Ovary (tissue), 9 donors: ENCODE results near the gene PRRC2A. TPM values are rescaled to one million over a fixed set of nuclear protein-coding genes. Genes with fewer than 3 reads are reported as not detected.

Source experiments
- DNase-seq, 5 donors: peaks; one replicate each; pipeline ENCODE4 v3.0.0-alpha.2; 2019 to 2020
- H3K27ac ChIP-seq, 2 donors: fragments of 200-600 bp; one replicate each; pipeline versions ENCODE4 v1.5.1 to v1.8.0; 2019 to 2022
- H3K27me3 ChIP-seq: fragments of 200-600 bp; one replicate; pipeline ENCODE4 v1.8.0; 2022
- H3K36me3 ChIP-seq: fragments of 200-600 bp; sonication (generic); one replicate; pipeline ENCODE4 v1.5.1; 2019
- H3K4me1 ChIP-seq: one replicate; pipeline ENCODE4 v1.8.1; 2013; ENCODE audit warnings: mild to moderate bottlenecking, moderate library complexity; ENCODE audit not compliant: insufficient read depth
- H3K4me3 ChIP-seq: fragments of 200-600 bp; sonication (generic); one replicate; pipeline ENCODE4 v1.5.1; 2017
- H3K9me3 ChIP-seq, 2 donors: fragments of 200-600 bp in 1 of 2; sonication (generic) in 1 of 2; one replicate each; pipeline versions ENCODE4 v1.5.1 to v1.8.1; 2013 to 2019; ENCODE audit warnings: mild to moderate bottlenecking in 1 of 2, moderate library complexity in 1 of 2
- EP300 ChIP-seq: sonication (generic); formaldehyde crosslinking; IDR thresholded peaks from one replicate; pipeline ENCODE4 v1.6.1; 2017; ENCODE audit warnings: antibody characterized with exemption
- POLR2A ChIP-seq: fragments of 450-650 bp; IDR thresholded peaks from one replicate; pipeline ENCODE4 v1.6.1; 2017; ENCODE audit warnings: antibody characterized with exemption, mild to moderate bottlenecking, moderate library complexity
- WGBS, 3 donors: extraction: QIAGEN DNeasy Blood & Tissue Kit in 1 of 3; methylation state at CpG; one replicate each; pipeline versions ENCODE4 v1.1.5 to v1.1.7; 2013 to 2017; 5-methylcytosine and 5-hydroxymethylcytosine counted together
- intact Hi-C, 4 donors: fragments of 100-400 bp; cut with DNase I; formaldehyde crosslinking; loops; one replicate each; pipeline versions ENCODE4 v1.11.0 to v1.15.1; 2022 to 2023
- polyA plus RNA-seq, 2 donors: library from polyadenylated mRNA; stranded (reverse); fragments of 200-250 nt in 1 of 2; fragments of 350-450 nt in 1 of 2; fragmentation: Illumina TruSeq in 1 of 2; extraction: RNeasy Lipid Tissue Mini Kit (QIAGEN cat#74804) in 1 of 2; gene quantifications; one replicate each; pipeline ENCODE4 v1.2.3, GENCODE V29; 2013 to 2014
- total RNA-seq, 7 donors: library from RNA; depleted of rRNA in 2 of 7; stranded (reverse); fragments of >200 nt in 2 of 7; fragmentation: NEBNext Ultra II Directional in 3 of 7; extraction: Animal tissue kit (Norgen Biotek cat#: 25700) in 3 of 7; gene quantifications; one replicate each; pipeline versions ENCODE4 v1.1.0 to v1.2.4, GENCODE V29; 2016 to 2023
- TF ChIP-seq, protein P1 (sequence below), 3 donors: fragments of 450-650 bp in 2 of 3; fragments of 200-600 bp in 1 of 3; IDR thresholded peaks; one replicate each; pipeline versions ENCODE4 v1.5.1 to v1.8.0; 2016 to 2022; ENCODE audit warnings: antibody characterized with exemption in 3 of 3, mild to moderate bottlenecking in 1 of 3
- donor health status: DM: no; HTN: no; CAD: no; lungs with moderate emphysema.
- donor health status: DM: no; HTN: no; CAD: no.
- donor health status: Bipolar disorder and iron deficiency.
- donor health status: DM: yes; HTN: yes; CAD: no.
- donor health status: DM: no; HTN: no; CAD: no.
- donor health status: DM: yes; HTN: yes; CAD: no.

PRRC2A gene
- total and polyA plus RNA-seq, 9 donors = 48.5 to 222 (median 179) TPM

DNA sequence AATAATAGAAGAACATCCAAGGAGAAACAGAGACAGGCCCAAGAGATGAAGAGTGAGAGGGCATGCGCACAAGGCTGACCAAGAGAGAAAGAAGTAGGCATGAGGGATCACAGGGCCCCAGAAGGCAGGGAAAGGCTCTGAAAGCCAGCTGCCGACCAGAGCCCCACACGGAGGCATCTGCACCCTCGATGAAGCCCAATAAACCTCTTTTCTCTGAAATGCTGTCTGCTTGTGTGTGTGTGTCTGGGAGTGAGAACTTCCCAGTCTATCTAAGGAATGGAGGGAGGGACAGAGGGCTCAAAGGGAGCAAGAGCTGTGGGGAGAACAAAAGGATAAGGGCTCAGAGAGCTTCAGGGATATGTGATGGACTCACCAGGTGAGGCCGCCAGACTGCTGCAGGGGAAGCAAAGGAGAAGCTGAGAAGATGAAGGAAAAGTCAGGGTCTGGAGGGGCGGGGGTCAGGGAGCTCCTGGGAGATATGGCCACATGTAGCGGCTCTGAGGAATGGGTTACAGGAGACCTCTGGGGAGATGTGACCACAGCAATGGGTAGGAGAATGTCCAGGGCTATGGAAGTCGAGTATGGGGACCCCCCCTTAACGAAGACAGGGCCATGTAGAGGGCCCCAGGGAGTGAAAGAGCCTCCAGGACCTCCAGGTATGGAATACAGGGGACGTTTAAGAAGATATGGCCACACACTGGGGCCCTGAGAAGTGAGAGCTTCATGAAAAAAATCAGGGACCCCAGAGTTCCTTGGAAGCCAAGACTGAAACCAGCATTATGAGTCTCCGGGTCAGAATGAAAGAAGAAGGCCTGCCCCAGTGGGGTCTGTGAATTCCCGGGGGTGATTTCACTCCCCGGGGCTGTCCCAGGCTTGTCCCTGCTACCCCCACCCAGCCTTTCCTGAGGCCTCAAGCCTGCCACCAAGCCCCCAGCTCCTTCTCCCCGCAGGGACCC, 46.1 kb upstream of the PRRC2A start:
- Histone ChIP-seq H3K9me3 (no peaks in the 10 kb centered on the region), H3K4me1 (no peaks in the 10 kb centered on the region), H3K27ac (no peak overlapping the region), H3K4me3 (no peak overlapping the region), H3K36me3 (no peaks in the 10 kb centered on the region), H3K27me3 (no peaks in the 10 kb centered on the region)
- TF ChIP-seq EP300 (no peak), POLR2A (no peak)
- TF ChIP-seq, protein P1, sequence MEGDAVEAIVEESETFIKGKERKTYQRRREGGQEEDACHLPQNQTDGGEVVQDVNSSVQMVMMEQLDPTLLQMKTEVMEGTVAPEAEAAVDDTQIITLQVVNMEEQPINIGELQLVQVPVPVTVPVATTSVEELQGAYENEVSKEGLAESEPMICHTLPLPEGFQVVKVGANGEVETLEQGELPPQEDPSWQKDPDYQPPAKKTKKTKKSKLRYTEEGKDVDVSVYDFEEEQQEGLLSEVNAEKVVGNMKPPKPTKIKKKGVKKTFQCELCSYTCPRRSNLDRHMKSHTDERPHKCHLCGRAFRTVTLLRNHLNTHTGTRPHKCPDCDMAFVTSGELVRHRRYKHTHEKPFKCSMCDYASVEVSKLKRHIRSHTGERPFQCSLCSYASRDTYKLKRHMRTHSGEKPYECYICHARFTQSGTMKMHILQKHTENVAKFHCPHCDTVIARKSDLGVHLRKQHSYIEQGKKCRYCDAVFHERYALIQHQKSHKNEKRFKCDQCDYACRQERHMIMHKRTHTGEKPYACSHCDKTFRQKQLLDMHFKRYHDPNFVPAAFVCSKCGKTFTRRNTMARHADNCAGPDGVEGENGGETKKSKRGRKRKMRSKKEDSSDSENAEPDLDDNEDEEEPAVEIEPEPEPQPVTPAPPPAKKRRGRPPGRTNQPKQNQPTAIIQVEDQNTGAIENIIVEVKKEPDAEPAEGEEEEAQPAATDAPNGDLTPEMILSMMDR (IDR thresholded peaks at IDR 0.05) = no peak
- intact Hi-C loops = no loop called here
- no peak for DNase-seq
- WGBS, 3 donors = 76 to 79% (median 76%) methylated on average over 14 of the region's 14 CpGs

DNA sequence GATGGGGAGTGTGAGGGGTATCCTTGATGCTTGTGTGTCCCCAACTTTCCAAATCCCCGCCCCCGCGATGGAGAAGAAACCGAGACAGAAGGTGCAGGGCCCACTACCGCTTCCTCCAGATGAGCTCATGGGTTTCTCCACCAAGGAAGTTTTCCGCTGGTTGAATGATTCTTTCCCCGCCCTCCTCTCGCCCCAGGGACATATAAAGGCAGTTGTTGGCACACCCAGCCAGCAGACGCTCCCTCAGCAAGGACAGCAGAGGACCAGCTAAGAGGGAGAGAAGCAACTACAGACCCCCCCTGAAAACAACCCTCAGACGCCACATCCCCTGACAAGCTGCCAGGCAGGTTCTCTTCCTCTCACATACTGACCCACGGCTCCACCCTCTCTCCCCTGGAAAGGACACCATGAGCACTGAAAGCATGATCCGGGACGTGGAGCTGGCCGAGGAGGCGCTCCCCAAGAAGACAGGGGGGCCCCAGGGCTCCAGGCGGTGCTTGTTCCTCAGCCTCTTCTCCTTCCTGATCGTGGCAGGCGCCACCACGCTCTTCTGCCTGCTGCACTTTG, 45.1 kb upstream of the PRRC2A start, which contains the start of gene TNF:
TSS of gene TNF (plus strand) at position 231 of the 567 bp plus-strand sequence. CDS start at position 408, 177 bp downstream.
- Histone ChIP-seq H3K36me3 (no peaks in the 10 kb centered on the region), H3K27me3 (no peaks in the 10 kb centered on the region), H3K4me3 (no peak within 1 kb of the TSS), H3K27ac (no peak within 1 kb of the TSS), H3K9me3 (no peaks in the 10 kb centered on the region), H3K4me1 (no peaks in the 10 kb centered on the region)
- 61 to 66% (median 63%) methylated on average over 19 of the region's 19 CpGs for WGBS, 3 donors
- intact Hi-C loops = no loop called here
- TF ChIP-seq EP300 (no peak), POLR2A (no peak)
- TF ChIP-seq, protein P1 (IDR thresholded peaks at IDR 0.05) = no peak
- no peak for DNase-seq

DNA sequence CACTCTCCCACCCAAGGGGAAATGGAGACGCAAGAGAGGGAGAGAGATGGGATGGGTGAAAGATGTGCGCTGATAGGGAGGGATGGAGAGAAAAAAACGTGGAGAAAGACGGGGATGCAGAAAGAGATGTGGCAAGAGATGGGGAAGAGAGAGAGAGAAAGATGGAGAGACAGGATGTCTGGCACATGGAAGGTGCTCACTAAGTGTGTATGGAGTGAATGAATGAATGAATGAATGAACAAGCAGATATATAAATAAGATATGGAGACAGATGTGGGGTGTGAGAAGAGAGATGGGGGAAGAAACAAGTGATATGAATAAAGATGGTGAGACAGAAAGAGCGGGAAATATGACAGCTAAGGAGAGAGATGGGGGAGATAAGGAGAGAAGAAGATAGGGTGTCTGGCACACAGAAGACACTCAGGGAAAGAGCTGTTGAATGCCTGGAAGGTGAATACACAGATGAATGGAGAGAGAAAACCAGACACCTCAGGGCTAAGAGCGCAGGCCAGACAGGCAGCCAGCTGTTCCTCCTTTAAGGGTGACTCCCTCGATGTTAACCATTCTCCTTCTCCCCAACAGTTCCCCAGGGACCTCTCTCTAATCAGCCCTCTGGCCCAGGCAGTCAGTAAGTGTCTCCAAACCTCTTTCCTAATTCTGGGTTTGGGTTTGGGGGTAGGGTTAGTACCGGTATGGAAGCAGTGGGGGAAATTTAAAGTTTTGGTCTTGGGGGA, 44.4 kb upstream of the PRRC2A start:
- peaks cover 3% of the 10 kb centered on the region for H3K4me1 ChIP-seq
- no peak overlapping the region for H3K4me3 ChIP-seq
- H3K27ac ChIP-seq = no peak overlapping the region
- no peaks in the 10 kb centered on the region for H3K27me3 ChIP-seq
- no peak for DNase-seq
- H3K36me3 ChIP-seq = no peaks in the 10 kb centered on the region
- intact Hi-C loops = no loop called here
- 54 to 59% (median 56%) methylated on average over 8 of the region's 8 CpGs for WGBS, 3 donors
- TF ChIP-seq, protein P1 (IDR thresholded peaks at IDR 0.05) = no peak
- no peak for TF ChIP-seq EP300
- TF ChIP-seq POLR2A = no peak
- no peaks in the 10 kb centered on the region for H3K9me3 ChIP-seq

DNA sequence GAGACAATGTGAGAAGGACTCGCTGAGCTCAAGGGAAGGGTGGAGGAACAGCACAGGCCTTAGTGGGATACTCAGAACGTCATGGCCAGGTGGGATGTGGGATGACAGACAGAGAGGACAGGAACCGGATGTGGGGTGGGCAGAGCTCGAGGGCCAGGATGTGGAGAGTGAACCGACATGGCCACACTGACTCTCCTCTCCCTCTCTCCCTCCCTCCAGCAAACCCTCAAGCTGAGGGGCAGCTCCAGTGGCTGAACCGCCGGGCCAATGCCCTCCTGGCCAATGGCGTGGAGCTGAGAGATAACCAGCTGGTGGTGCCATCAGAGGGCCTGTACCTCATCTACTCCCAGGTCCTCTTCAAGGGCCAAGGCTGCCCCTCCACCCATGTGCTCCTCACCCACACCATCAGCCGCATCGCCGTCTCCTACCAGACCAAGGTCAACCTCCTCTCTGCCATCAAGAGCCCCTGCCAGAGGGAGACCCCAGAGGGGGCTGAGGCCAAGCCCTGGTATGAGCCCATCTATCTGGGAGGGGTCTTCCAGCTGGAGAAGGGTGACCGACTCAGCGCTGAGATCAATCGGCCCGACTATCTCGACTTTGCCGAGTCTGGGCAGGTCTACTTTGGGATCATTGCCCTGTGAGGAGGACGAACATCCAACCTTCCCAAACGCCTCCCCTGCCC, 43.5 kb upstream of the PRRC2A start:
- H3K27ac ChIP-seq = no peak overlapping the region
- no peak for DNase-seq
- peaks cover 5% of the 10 kb centered on the region for H3K4me1 ChIP-seq
- WGBS, 3 donors = 85 to 88% (median 88%) methylated on average over 19 of the region's 19 CpGs
- TF ChIP-seq EP300 = no peak
- TF ChIP-seq, protein P1 (IDR thresholded peaks at IDR 0.05) = no peak
- no peak for TF ChIP-seq POLR2A
- no peaks in the 10 kb centered on the region for H3K27me3 ChIP-seq
- intact Hi-C loops = no loop called here
- H3K36me3 ChIP-seq = no peaks in the 10 kb centered on the region
- H3K9me3 ChIP-seq = no peaks in the 10 kb centered on the region
- no peak overlapping the region for H3K4me3 ChIP-seq
